Astrocyte (in vitro differentiated cells and primary cell): ENCODE measurements around the gene RAB3IL1. TPM values are rescaled to one million over a fixed set of nuclear protein-coding genes. Genes with fewer than 3 reads are reported as not detected.

Source experiments
- DNase-seq: peaks from one replicate; pipeline ENCODE4 v3.0.0-alpha.2; 2010; ENCODE audit warnings: low read depth
- FAIRE-seq: peaks from 2 replicates; lab custom pipeline; 2011; peaks lifted over from hg19 to GRCh38; lab: Jason Lieb, UNC
- H2AFZ ChIP-seq: 2 replicates; pipeline ENCODE4 v1.6.0; 2012; ENCODE audit warnings: low read depth, low read length, inconsistent platforms
- H3K27ac ChIP-seq: 2 replicates; pipeline ENCODE4 v1.5.1; 2011; ENCODE audit warnings: low read depth, low read length, inconsistent platforms
- H3K27me3 ChIP-seq: 2 replicates; pipeline ENCODE4 v1.6.0; 2011; ENCODE audit warnings: low read length, inconsistent platforms; ENCODE audit not compliant: insufficient read depth
- H3K36me3 ChIP-seq: 2 replicates; pipeline ENCODE4 v1.5.1; 2011; ENCODE audit warnings: low read length, inconsistent platforms; ENCODE audit not compliant: insufficient read depth
- H3K4me1 ChIP-seq: 2 replicates; pipeline ENCODE4 v1.5.1; 2011; ENCODE audit warnings: low read length, inconsistent platforms; ENCODE audit not compliant: insufficient read depth
- H3K4me2 ChIP-seq: 2 replicates; pipeline ENCODE4 v1.6.0; 2012; ENCODE audit warnings: low read length, inconsistent platforms
- H3K4me3 ChIP-seq: 2 replicates; pipeline ENCODE4 v1.5.1; 2011; ENCODE audit warnings: low read depth, mild to moderate bottlenecking, low read length, inconsistent platforms; ENCODE audit not compliant: insufficient read depth
- H3K79me2 ChIP-seq: 2 replicates; pipeline ENCODE4 v1.6.0; 2012; ENCODE audit warnings: mild to moderate bottlenecking, low read length, inconsistent platforms; ENCODE audit not compliant: insufficient read depth
- H3K9ac ChIP-seq: 2 replicates; pipeline ENCODE4 v1.6.0; 2012; ENCODE audit warnings: mild to moderate bottlenecking, low read length, inconsistent platforms
- H3K9me3 ChIP-seq: 2 replicates; pipeline ENCODE4 v1.5.1; 2012; ENCODE audit warnings: low read depth, mild to moderate bottlenecking, low read length, inconsistent platforms; ENCODE audit not compliant: insufficient read depth
- H4K20me1 ChIP-seq: 2 replicates; pipeline ENCODE4 v1.6.0; 2012; ENCODE audit warnings: low read length, inconsistent platforms; ENCODE audit not compliant: insufficient read depth
- H3K27ac Mint-ChIP-seq: one replicate; pipeline ENCODE4 v1.8.0; 2021; ENCODE audit warnings: mild to moderate bottlenecking, mixed read lengths; ENCODE audit not compliant: unreplicated experiment
- H3K27me3 Mint-ChIP-seq: one replicate; pipeline ENCODE4 v1.8.0; 2021; ENCODE audit warnings: low read depth, mixed read lengths; ENCODE audit not compliant: unreplicated experiment
- H3K36me3 Mint-ChIP-seq: one replicate; pipeline ENCODE4 v1.8.0; 2021; ENCODE audit warnings: low read depth, mixed read lengths; ENCODE audit not compliant: unreplicated experiment
- H3K4me1 Mint-ChIP-seq: one replicate; pipeline ENCODE4 v1.8.0; 2021; ENCODE audit warnings: low read depth, mixed read lengths; ENCODE audit not compliant: unreplicated experiment
- H3K4me3 Mint-ChIP-seq: one replicate; pipeline ENCODE4 v1.8.0; 2021; ENCODE audit warnings: mild to moderate bottlenecking, moderate library complexity, mixed read lengths; ENCODE audit not compliant: unreplicated experiment
- H3K9me3 Mint-ChIP-seq: one replicate; pipeline ENCODE4 v1.8.0; 2021; ENCODE audit warnings: mild to moderate bottlenecking, mixed read lengths; ENCODE audit not compliant: unreplicated experiment
- CTCF ChIP-seq: IDR thresholded peaks from 2 replicates; pipeline ENCODE4 v1.5.1; 2011; ENCODE audit warnings: low read depth, mild to moderate bottlenecking, inconsistent platforms, low read length, moderate library complexity; ENCODE audit not compliant: insufficient read depth
- EZH2 ChIP-seq: IDR thresholded peaks from 2 replicates; pipeline ENCODE4 v1.6.1; 2012; ENCODE audit warnings: mild to moderate bottlenecking, low read length, inconsistent platforms; ENCODE audit not compliant: insufficient read depth
- total RNA-seq: library from RNA; stranded (reverse); gene quantifications from 2 replicates; pipeline ENCODE4 v1.2.1, GENCODE V29; 2021

The RAB3IL1 gene
- total RNA-seq, 1 donor from 2014 or later, result 0.91 TPM

GRCh38 chr11:61913699-61914395, 3.5 kb downstream of the RAB3IL1 start:
- Mint-ChIP-seq H3K4me1 (peaks cover 3% of the 10 kb centered on the region), H3K9me3 (no peaks in the 10 kb centered on the region), H3K4me3 (no peak overlapping the region), H3K36me3 (no peaks in the 10 kb centered on the region), H3K27me3 (peaks cover 52% of the 10 kb centered on the region), H3K27ac (no peak overlapping the region)
- no peak overlapping the region for H3K4me2 ChIP-seq
- TF ChIP-seq EZH2 (no peak), CTCF (no peak)
- H3K4me3 ChIP-seq, result no peak overlapping the region
- H3K79me2 ChIP-seq, result no peaks in the 10 kb centered on the region
- no peak overlapping the region for H3K9ac ChIP-seq
- no peaks in the 10 kb centered on the region for H3K9me3 ChIP-seq
- no peak for FAIRE-seq
- DNase-seq, result no peak
- no peaks in the 10 kb centered on the region for H3K36me3 ChIP-seq
- no peaks in the 10 kb centered on the region for H4K20me1 ChIP-seq
- H3K4me1 ChIP-seq, result peaks cover 3% of the 10 kb centered on the region
- H3K27ac ChIP-seq, result no peak overlapping the region
- H2AFZ ChIP-seq, result no peak overlapping the region
- H3K27me3 ChIP-seq, result peaks cover 17% of the 10 kb centered on the region

- H3K36me3 Mint-ChIP-seq, result no peaks in the 10 kb centered on the region
- no peak for FAIRE-seq
- no peak overlapping the region for H3K27ac Mint-ChIP-seq
These were observed 4.2 kb downstream of the RAB3IL1 start for GRCh38 chr11:61912991-61913698.

More at GRCh38 chr11:61912991-61913698, 4.2 kb downstream of the RAB3IL1 start:
- no peak overlapping the region for H3K9ac ChIP-seq
- H3K4me3 ChIP-seq, result no peak overlapping the region
- DNase-seq, result no peak
- TF ChIP-seq CTCF (no peak), EZH2 (no peak)
- H3K4me3 Mint-ChIP-seq, result no peak overlapping the region
- H3K27me3 ChIP-seq, result peaks cover 10% of the 10 kb centered on the region
- H3K79me2 ChIP-seq, result no peaks in the 10 kb centered on the region
- peaks cover 45% of the 10 kb centered on the region for H3K27me3 Mint-ChIP-seq
- H3K9me3 Mint-ChIP-seq, result peaks cover 1% of the 10 kb centered on the region
- H3K4me1 Mint-ChIP-seq, result peaks cover 6% of the 10 kb centered on the region
- no peak overlapping the region for H3K27ac ChIP-seq
- H4K20me1 ChIP-seq, result no peaks in the 10 kb centered on the region
- H2AFZ ChIP-seq, result no peak overlapping the region
- no peak overlapping the region for H3K4me2 ChIP-seq
- H3K4me1 ChIP-seq, result peaks cover 3% of the 10 kb centered on the region
- no peaks in the 10 kb centered on the region for H3K36me3 ChIP-seq
- H3K9me3 ChIP-seq, result no peaks in the 10 kb centered on the region
